B cell (primary cell): ENCODE measurements around the gene PRDM15. TPM values are rescaled to one million over a fixed set of nuclear protein-coding genes. Genes with fewer than 3 reads are reported as not detected.

Experiments
- ATAC-seq: fragments of 200-7000 bp; cut with Tn5 transposase; one replicate; pipeline ENCODE4 v1.10.0; 2021; ENCODE audit warnings: low read depth, mild to moderate bottlenecking, moderate number of reproducible peaks, moderate library complexity
- CTCF ChIA-PET: fragments of 350-600 bp; sonication (Branson Sonifier 250); formaldehyde crosslinking; loops from one replicate; lab custom pipeline; 2021; ENCODE audit warnings: antibody characterized with exemption, inconsistent platforms; lab: Charles Lee
- POLR2A ChIA-PET: fragments of 350-600 bp; sonication (Branson Sonifier 250); formaldehyde crosslinking; loops from one replicate; lab custom pipeline; 2021; ENCODE audit warnings: antibody characterized with exemption; lab: Charles Lee
- DNase-seq: peaks from one replicate; pipeline ENCODE4 v3.0.0; 2013
- H2AFZ ChIP-seq: 2 replicates; pipeline ENCODE4 v1.6.1; 2012; ENCODE audit warnings: mild to moderate bottlenecking, low read depth, low read length; ENCODE audit not compliant: insufficient read depth, poor library complexity, severe bottlenecking
- H3K27ac ChIP-seq, 2 donors: 1 replicate in 1 of 2; 2 replicates in 1 of 2; pipeline ENCODE4 v1.5.1; 2012 to 2013; ENCODE audit warnings: low read length in 2 of 2, mild to moderate bottlenecking in 2 of 2, moderate library complexity in 1 of 2
- H3K27me3 ChIP-seq, 4 experiments: fragments of 200-600 bp in 1 of 4; sonication (generic) in 1 of 4; replicated peaks in 1 of 4; 1 replicate in 2 of 4; 2 replicates in 2 of 4; pipeline versions ENCODE4 v1.6.1 to v1.7.0; 2013 to 2016; ENCODE audit warnings: low read length in 3 of 4, mild to moderate bottlenecking in 2 of 4, mixed read lengths in 1 of 4, moderate library complexity in 1 of 4; ENCODE audit not compliant: insufficient read depth in 4 of 4, control insufficient read depth in 3 of 4; ENCODE audit errors: control extremely low read depth in 1 of 4
- H3K36me3 ChIP-seq, 2 experiments: replicated peaks in 1 of 2; 1 replicate in 1 of 2; 2 replicates in 1 of 2; pipeline versions ENCODE4 v1.6.1 to v1.7.1; 2013; ENCODE audit warnings: low read length in 1 of 2; ENCODE audit not compliant: insufficient read depth in 2 of 2, control insufficient read depth in 1 of 2; ENCODE audit errors: control extremely low read depth in 1 of 2, extremely low read depth in 1 of 2
- H3K4me1 ChIP-seq, 2 donors: fragments of 200-600 bp in 1 of 2; sonication (generic) in 1 of 2; 1 replicate in 1 of 2; 2 replicates in 1 of 2; pipeline versions ENCODE4 v1.5.1 to v1.6.1; 2013 to 2017; ENCODE audit warnings: low read length in 2 of 2; ENCODE audit not compliant: control insufficient read depth in 2 of 2, insufficient read depth in 2 of 2
- H3K4me2 ChIP-seq: replicated peaks from 2 replicates; pipeline ENCODE3; 2012; ENCODE audit warnings: mild to moderate bottlenecking, low read depth, low read length; ENCODE audit not compliant: poor library complexity, severe bottlenecking
- H3K4me3 ChIP-seq, 5 experiments: fragments of 200-600 bp in 1 of 5; sonication (generic) in 1 of 5; 1 replicate in 3 of 5; 2 replicates in 2 of 5; pipeline versions ENCODE4 v1.5.1 to v1.7.0; 2011 to 2016; ENCODE audit warnings: low read length in 4 of 5, mild to moderate bottlenecking in 4 of 5, low read depth in 2 of 5, control low read depth in 1 of 5, moderate library complexity in 1 of 5; ENCODE audit not compliant: insufficient read depth in 1 of 5; ENCODE audit errors: control extremely low read depth in 1 of 5, extremely low read depth in 1 of 5
- H3K79me2 ChIP-seq: fragments of 200-600 bp; sonication (generic); one replicate; pipeline ENCODE4 v1.6.0; 2016; ENCODE audit warnings: low read length; ENCODE audit not compliant: control insufficient read depth, insufficient read depth
- H3K9ac ChIP-seq: fragments of 200-600 bp; sonication (generic); 2 replicates; pipeline ENCODE4 v1.6.1; 2017; ENCODE audit warnings: mild to moderate bottlenecking, low read length, moderate library complexity
- H3K9me3 ChIP-seq, 3 donors: one replicate each; pipeline versions ENCODE4 v1.6.1 to v1.7.1; 2013; ENCODE audit warnings: low read length in 2 of 3; ENCODE audit not compliant: control insufficient read depth in 2 of 3, insufficient read depth in 1 of 3; ENCODE audit errors: control extremely low read depth in 1 of 3
- H4K20me1 ChIP-seq: 2 replicates; pipeline ENCODE4 v1.6.0; 2012; ENCODE audit warnings: mild to moderate bottlenecking, low read length; ENCODE audit not compliant: insufficient read depth, control insufficient read depth, poor library complexity, severe bottlenecking
- H3K27ac Mint-ChIP-seq: one replicate; pipeline ENCODE4 v1.8.0; 2021; ENCODE audit warnings: mixed read lengths
- H3K27me3 Mint-ChIP-seq: one replicate; pipeline ENCODE4 v1.8.0; 2021; ENCODE audit warnings: mixed read lengths
- H3K4me1 Mint-ChIP-seq: one replicate; pipeline ENCODE4 v1.8.0; 2021; ENCODE audit warnings: mixed read lengths
- H3K4me3 Mint-ChIP-seq: one replicate; pipeline ENCODE4 v1.8.0; 2021; ENCODE audit warnings: mixed read lengths
- H3K9me3 Mint-ChIP-seq: one replicate; pipeline ENCODE4 v1.8.0; 2022; ENCODE audit warnings: mixed read lengths; ENCODE audit not compliant: insufficient read depth
- CTCF ChIP-seq: fragments of 200-600 bp; IDR thresholded peaks from one replicate; pipeline ENCODE4 v1.8.0; 2022; ENCODE audit warnings: antibody characterized with exemption, mild to moderate bottlenecking
- EZH2 ChIP-seq: IDR thresholded peaks from 2 replicates; pipeline ENCODE4 v1.6.1; 2012; ENCODE audit warnings: borderline replicate concordance, low read depth, mild to moderate bottlenecking, moderate library complexity, low read length; ENCODE audit not compliant: insufficient read depth, poor library complexity, severe bottlenecking
- WGBS: methylation state at CpG from one replicate; pipeline ENCODE4 v1.1.5; 2013; ENCODE audit warnings: missing lambda C conversion rate; ENCODE audit not compliant: insufficient coverage; 5-methylcytosine and 5-hydroxymethylcytosine counted together
- intact Hi-C: fragments of 100-400 bp; cut with micrococcal nuclease; formaldehyde crosslinking; loops from one replicate; pipeline ENCODE4 v1.10.0; 2022
- polyA plus RNA-seq: library from polyadenylated mRNA; depleted of rRNA; stranded (reverse); fragments of >200 nt; gene quantifications from 2 replicates; pipeline ENCODE4 v1.2.3, GENCODE V29; 2012
- total RNA-seq, 2 donors: library from RNA; stranded (reverse); fragments of 120-200 nt in 1 of 2; gene quantifications; 1 replicate in 1 of 2; 2 replicates in 1 of 2; pipeline versions ENCODE4 v1.2.3 to v1.2.4, GENCODE V29; 2013 to 2022

The PRDM15 gene
- total and polyA plus RNA-seq, 2 donors (not counting 1 experiment from before 2014, with no cell fraction given) = 21.3 to 29.2 TPM

GRCh38 chr21:41779659-41780058 is 99.5 kb downstream of the PRDM15 start:
- Histone ChIP-seq H3K9ac (peak overlapping the region; percentile 2), H3K79me2 (no peaks in the 10 kb centered on the region), H4K20me1 (no peaks in the 10 kb centered on the region), H3K36me3 (no peaks in the 10 kb centered on the region), H2AFZ (no peak overlapping the region), H3K9me3 (no peaks in the 10 kb centered on the region), H3K27me3 (peaks cover 0 to 60% (median 39%) of the 10 kb centered on the region in 4 experiments), H3K4me2 (no peak overlapping the region), H3K4me1 (peaks cover 6 to 14% of the 10 kb centered on the region in 2 donors), H3K4me3 (no peak overlapping the region), H3K27ac (no peak overlapping the region)
- ATAC-seq = no peak
- intact Hi-C loops = no loop called here
- CTCF ChIA-PET = no interaction called here
- H3K9me3 Mint-ChIP-seq = no peaks in the 10 kb centered on the region
- no peak for DNase-seq
- peaks cover 74% of the 10 kb centered on the region for H3K27me3 Mint-ChIP-seq
- WGBS = 45% methylated on average over 5 of the region's 5 CpGs
- H3K4me1 Mint-ChIP-seq = peaks cover 4% of the 10 kb centered on the region
- POLR2A ChIA-PET = no interaction called here
- H3K27ac Mint-ChIP-seq = no peak overlapping the region
- no peak for TF ChIP-seq EZH2
- no peak for TF ChIP-seq CTCF
- no peak overlapping the region for H3K4me3 Mint-ChIP-seq

GRCh38 chr21:41778930-41779600 is 100.1 kb downstream of the PRDM15 start:
- peaks cover 6 to 14% of the 10 kb centered on the region in 2 donors for H3K4me1 ChIP-seq
- H3K36me3 ChIP-seq = no peaks in the 10 kb centered on the region
- Mint-ChIP-seq H3K27me3 (peaks cover 75% of the 10 kb centered on the region), H3K27ac (no peak overlapping the region), H3K4me1 (peaks cover 4% of the 10 kb centered on the region), H3K9me3 (no peaks in the 10 kb centered on the region), H3K4me3 (no peak overlapping the region)
- CTCF ChIA-PET = interaction anchor here (0.9 kb wide), 1 partner anchor 496 kb away, joined by 8 read pairs; no protein-coding TSS in a partner anchor
- 11% methylated on average over 7 of the region's 16 CpGs for WGBS
- H4K20me1 ChIP-seq = no peaks in the 10 kb centered on the region
- H3K27me3 ChIP-seq = peaks cover 0 to 62% (median 38%) of the 10 kb centered on the region in 4 experiments
- intact Hi-C loops = no loop called here
- TF ChIP-seq CTCF (no peak), EZH2 (no peak)
- H2AFZ ChIP-seq = no peak overlapping the region
- peak overlapping the region; percentile 23 for H3K4me2 ChIP-seq
- no peak for ATAC-seq
- H3K9me3 ChIP-seq = no peaks in the 10 kb centered on the region
- H3K4me3 ChIP-seq = peak overlapping the region in 1 of 5 experiments; percentile 9
- H3K27ac ChIP-seq = no peak overlapping the region
- H3K79me2 ChIP-seq = no peaks in the 10 kb centered on the region
- POLR2A ChIA-PET = no interaction called here
- no peak for DNase-seq
- peak overlapping the region; percentile 2 for H3K9ac ChIP-seq
